ENCODE data around the gene TMEM179B.
A peak's percentile ranks its signal among the peaks of the same experiment; 100 is the strongest.
"Not testable (repeated sequence)": the region's sequence is repeated elsewhere in the genome, so short reads cannot be mapped to it uniquely, and the experiment has no call there.

TMEM179B gene

GRCh38 chr11:62787005-62787759, at the start of gene TMEM179B:
Gene TMEM179B, plus strand, starts transcription at chr11:62787402. Its CDS starts 30 bp downstream, at chr11:62787432.
- peak; percentile 91 to 98 for DNase-seq (ENCODE audit: low read depth in 2 of 2)

GRCh38 chr11:62747475-62748160, 39.6 kb upstream of the TMEM179B start:
- no peak for DNase-seq (ENCODE audit: low read depth in 2 of 2)

- not testable (repeated sequence) for DNase-seq (ENCODE audit: low read depth in 2 of 2)
Measured at GRCh38 chr11:62749931-62750330, 37.3 kb upstream of the TMEM179B start.

GRCh38 chr11:62752177-62752785, 34.9 kb upstream of the TMEM179B start:
- no peak for DNase-seq (ENCODE audit: low read depth in 2 of 2)

GRCh38 chr11:62752994-62753735, 34.0 kb upstream of the TMEM179B start:
- no peak for DNase-seq (ENCODE audit: low read depth in 2 of 2)

GRCh38 chr11:62753736-62754603, 33.2 kb upstream of the TMEM179B start, which contains the start of gene ZBTB3:
Gene ZBTB3, minus strand, starts transcription at chr11:62754160. Its CDS starts 496 bp downstream, at chr11:62753664.
- DNase-seq (ENCODE audit: low read depth in 2 of 2), result peak; percentile 86 to 95

- DNase-seq (ENCODE audit: low read depth in 2 of 2), result no peak
Measured at GRCh38 chr11:62755086-62755615, 32.1 kb upstream of the TMEM179B start.

GRCh38 chr11:62757846-62758788, 29.1 kb upstream of the TMEM179B start:
- DNase-seq (ENCODE audit: low read depth in 2 of 2), result no peak

- DNase-seq (ENCODE audit: low read depth in 2 of 2), result not testable (repeated sequence)
Measured at GRCh38 chr11:62760867-62761227, 26.4 kb upstream of the TMEM179B start.

GRCh38 chr11:62770778-62771143, 16.4 kb upstream of the TMEM179B start:
- no peak for DNase-seq (ENCODE audit: low read depth in 2 of 2)

- peak; percentile 84 to 85 for DNase-seq (ENCODE audit: low read depth in 2 of 2)
Measured at GRCh38 chr11:62771144-62772021, 15.8 kb upstream of the TMEM179B start, which contains the start of gene TAF6L. Gene TAF6L, plus strand, starts transcription at chr11:62771396. Its CDS starts 4,388 bp downstream, at chr11:62775784.

- no peak for DNase-seq (ENCODE audit: low read depth in 2 of 2)
Measured at GRCh38 chr11:62774407-62774806, 12.8 kb upstream of the TMEM179B start.

GRCh38 chr11:62775646-62776045, 11.6 kb upstream of the TMEM179B start:
- no peak for DNase-seq (ENCODE audit: low read depth in 2 of 2)

GRCh38 chr11:62777389-62777788, 9.8 kb upstream of the TMEM179B start:
- no peak for DNase-seq (ENCODE audit: low read depth in 2 of 2)

- DNase-seq (ENCODE audit: low read depth in 2 of 2), result no peak
Measured at GRCh38 chr11:62778441-62778840, 8.8 kb upstream of the TMEM179B start.

GRCh38 chr11:62782753-62783152, 4.4 kb upstream of the TMEM179B start:
- DNase-seq (ENCODE audit: low read depth in 2 of 2), result no peak

GRCh38 chr11:62786318-62787004, 741 bp upstream of the TMEM179B start:
- DNase-seq (ENCODE audit: low read depth in 2 of 2), result peak; percentile 68 to 70

- no peak for DNase-seq (ENCODE audit: low read depth in 2 of 2)
Measured at GRCh38 chr11:62788991-62789390, 1.8 kb downstream of the TMEM179B start.
